AG04450 (cell line): ENCODE results near the gene TIMELESS. TPM values are rescaled to one million over a fixed set of nuclear protein-coding genes. Genes with fewer than 3 reads are reported as not detected.

Experiments used
- CTCF ChIA-PET: fragments of 300-600, 350-600 bp; formaldehyde crosslinking; extraction: SDS; loops from one replicate; lab custom pipeline; 2022; ENCODE audit warnings: antibody characterized with exemption, inconsistent platforms; lab: Charles Lee
- POLR2A ChIA-PET: fragments of 350-600 bp; formaldehyde crosslinking; extraction: SDS; loops from one replicate; lab custom pipeline; 2021; ENCODE audit warnings: antibody characterized with exemption, inconsistent platforms; lab: Yijun Ruan, JAX
- DNase-seq: peaks from one replicate; pipeline ENCODE4 v3.0.0-alpha.2; 2011; ENCODE audit warnings: low read depth, low spot score
- H3K27ac ChIP-seq: one replicate; pipeline ENCODE4 v1.5.1; 2012; ENCODE audit warnings: low read depth, low read length, control low read depth
- H3K27me3 ChIP-seq: one replicate; pipeline ENCODE4 v1.6.0; 2012; ENCODE audit warnings: low read length; ENCODE audit not compliant: control insufficient read depth, insufficient read depth
- H3K4me3 ChIP-seq: 2 replicates; pipeline ENCODE4 v1.5.1; 2011; ENCODE audit warnings: mild to moderate bottlenecking, low read depth, low read length, control low read depth
- H3K9me3 ChIP-seq: 2 replicates; pipeline ENCODE4 v1.5.1; 2012; ENCODE audit warnings: low read length; ENCODE audit not compliant: control insufficient read depth, insufficient read depth
- polyA plus RNA-seq: library from polyadenylated mRNA; depleted of rRNA; stranded (reverse); fragments of >200 nt; gene quantifications from 2 replicates; pipeline ENCODE4 v1.2.3, GENCODE V29; 2011
- TF ChIP-seq, protein P1 (sequence below): IDR thresholded peaks from 2 replicates; pipeline ENCODE4 v1.5.1; 2011; ENCODE audit warnings: low read depth, low read length, control low read depth, inconsistent platforms

Gene TIMELESS
- polyA plus RNA-seq, 1 experiment: 2.0 TPM

DNA sequence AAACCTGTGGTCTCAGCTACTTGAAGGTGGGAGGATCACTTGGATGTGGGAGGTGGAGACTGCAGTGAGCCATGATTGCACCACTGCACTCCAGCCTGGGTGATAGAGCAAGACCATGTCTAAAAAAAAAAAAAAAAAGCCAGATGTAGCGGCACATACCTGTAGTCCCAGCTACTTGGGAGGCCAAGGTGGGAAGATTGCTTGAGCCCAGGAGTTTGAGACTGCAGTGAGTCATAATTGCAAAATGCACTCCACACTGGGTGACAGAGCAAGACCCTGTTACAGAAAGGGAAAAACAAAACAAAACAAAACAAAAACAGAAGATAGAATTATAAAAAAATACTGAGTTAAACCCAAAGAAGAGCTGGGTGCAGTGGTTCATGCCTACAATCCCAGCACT lies 57.5 kb downstream of the TIMELESS start:
- CTCF ChIA-PET: no interaction called here
- no peak for DNase-seq
- Histone ChIP-seq H3K27me3 (no peaks in the 10 kb centered on the region), H3K27ac (no peak overlapping the region), H3K4me3 (no peak overlapping the region), H3K9me3 (peaks cover 4% of the 10 kb centered on the region)
- TF ChIP-seq, protein P1, sequence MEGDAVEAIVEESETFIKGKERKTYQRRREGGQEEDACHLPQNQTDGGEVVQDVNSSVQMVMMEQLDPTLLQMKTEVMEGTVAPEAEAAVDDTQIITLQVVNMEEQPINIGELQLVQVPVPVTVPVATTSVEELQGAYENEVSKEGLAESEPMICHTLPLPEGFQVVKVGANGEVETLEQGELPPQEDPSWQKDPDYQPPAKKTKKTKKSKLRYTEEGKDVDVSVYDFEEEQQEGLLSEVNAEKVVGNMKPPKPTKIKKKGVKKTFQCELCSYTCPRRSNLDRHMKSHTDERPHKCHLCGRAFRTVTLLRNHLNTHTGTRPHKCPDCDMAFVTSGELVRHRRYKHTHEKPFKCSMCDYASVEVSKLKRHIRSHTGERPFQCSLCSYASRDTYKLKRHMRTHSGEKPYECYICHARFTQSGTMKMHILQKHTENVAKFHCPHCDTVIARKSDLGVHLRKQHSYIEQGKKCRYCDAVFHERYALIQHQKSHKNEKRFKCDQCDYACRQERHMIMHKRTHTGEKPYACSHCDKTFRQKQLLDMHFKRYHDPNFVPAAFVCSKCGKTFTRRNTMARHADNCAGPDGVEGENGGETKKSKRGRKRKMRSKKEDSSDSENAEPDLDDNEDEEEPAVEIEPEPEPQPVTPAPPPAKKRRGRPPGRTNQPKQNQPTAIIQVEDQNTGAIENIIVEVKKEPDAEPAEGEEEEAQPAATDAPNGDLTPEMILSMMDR: no peak
- POLR2A ChIA-PET: no interaction called here

DNA sequence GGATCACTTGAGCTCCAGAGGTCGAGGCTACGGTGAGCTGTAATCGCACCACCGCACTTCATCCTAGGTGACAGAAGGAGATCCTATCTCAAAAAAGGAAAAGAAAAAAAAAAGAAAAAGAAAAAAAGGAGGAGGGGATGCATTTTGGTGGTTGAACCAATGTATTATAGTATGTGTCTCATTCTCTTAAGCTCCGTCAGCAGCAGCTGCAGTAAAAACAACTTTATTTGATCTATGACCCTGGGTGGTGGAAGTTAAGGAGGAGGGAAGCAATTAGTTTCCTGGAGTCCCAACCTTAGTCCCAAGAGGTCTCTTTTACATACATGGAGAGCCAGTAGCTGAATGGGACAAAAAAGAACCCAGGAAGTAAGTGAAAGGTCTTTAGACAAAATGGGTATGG lies 59.8 kb downstream of the TIMELESS start:
- Histone ChIP-seq H3K27me3 (no peaks in the 10 kb centered on the region), H3K9me3 (peaks cover 4% of the 10 kb centered on the region), H3K27ac (no peak overlapping the region), H3K4me3 (no peak overlapping the region)
- ChIA-PET POLR2A (interaction anchor here (1.4 kb wide), 1 partner anchor 30 kb away, joined by 9 read pairs; the partner anchor contains the start of gene STAT2), CTCF (no interaction called here)
- no peak for DNase-seq
- TF ChIP-seq, protein P1: no peak

DNA sequence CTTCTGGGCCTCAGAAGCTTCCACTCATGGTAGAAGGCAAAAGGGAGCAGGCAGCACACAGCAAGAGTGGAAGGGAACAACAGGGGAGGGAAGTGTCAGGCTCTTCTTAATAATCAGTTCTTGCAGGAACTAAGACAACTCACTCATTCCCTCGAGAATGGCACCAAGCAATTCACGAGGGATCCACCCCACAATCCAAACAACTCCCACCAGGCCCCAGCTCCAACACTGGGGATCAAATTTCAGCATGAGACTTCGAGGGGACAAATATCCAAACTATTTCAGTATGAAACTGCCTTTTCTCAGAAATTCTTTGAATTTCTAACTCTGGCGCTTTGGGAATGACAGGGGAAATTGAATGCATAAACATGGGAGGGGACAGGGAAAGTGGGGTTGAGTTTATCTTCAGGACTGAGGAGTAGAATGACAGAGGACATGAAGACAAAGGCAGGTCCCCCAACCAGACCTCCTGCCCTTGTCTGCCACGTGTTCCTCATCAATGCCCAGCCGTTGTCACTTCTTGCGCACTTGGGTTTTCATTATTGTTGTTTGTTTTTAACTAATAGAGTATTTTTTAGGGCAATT lies 62.0 kb downstream of the TIMELESS start:
- ChIA-PET CTCF (no interaction called here), POLR2A (no interaction called here)
- Histone ChIP-seq H3K27me3 (peaks cover 7% of the 10 kb centered on the region), H3K4me3 (no peak overlapping the region), H3K27ac (peak overlapping the region; percentile 2), H3K9me3 (peaks cover 4% of the 10 kb centered on the region; the same call in 1 of the 2 replicates)
- peak; percentile 16 for DNase-seq
- TF ChIP-seq, protein P1: no peak

DNA sequence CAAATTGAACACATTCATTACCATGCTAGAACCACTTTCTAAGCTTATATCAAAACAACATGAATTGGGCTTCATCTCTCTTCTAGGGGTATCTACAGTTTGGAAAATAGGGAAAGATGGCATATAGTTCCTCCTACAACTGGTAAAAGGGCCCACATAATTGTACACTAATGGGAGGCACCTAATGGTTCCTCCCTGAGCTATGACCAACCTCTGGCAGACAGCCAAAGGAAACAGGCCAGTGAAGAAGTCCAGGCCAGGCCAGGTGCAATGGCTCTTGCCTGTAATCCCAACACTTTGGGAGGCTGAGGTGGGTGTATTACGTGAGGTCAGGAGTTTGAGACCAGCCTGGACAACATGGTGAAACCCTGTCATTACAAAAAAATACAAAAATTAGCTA lies 63.4 kb downstream of the TIMELESS start:
- no peak for DNase-seq
- no peak overlapping the region for H3K4me3 ChIP-seq
- TF ChIP-seq, protein P1: no peak
- ChIA-PET CTCF (no interaction called here), POLR2A (no interaction called here)
- H3K27ac ChIP-seq: no peak overlapping the region
- no peaks in the 10 kb centered on the region for H3K9me3 ChIP-seq
- peaks cover 8% of the 10 kb centered on the region for H3K27me3 ChIP-seq

DNA sequence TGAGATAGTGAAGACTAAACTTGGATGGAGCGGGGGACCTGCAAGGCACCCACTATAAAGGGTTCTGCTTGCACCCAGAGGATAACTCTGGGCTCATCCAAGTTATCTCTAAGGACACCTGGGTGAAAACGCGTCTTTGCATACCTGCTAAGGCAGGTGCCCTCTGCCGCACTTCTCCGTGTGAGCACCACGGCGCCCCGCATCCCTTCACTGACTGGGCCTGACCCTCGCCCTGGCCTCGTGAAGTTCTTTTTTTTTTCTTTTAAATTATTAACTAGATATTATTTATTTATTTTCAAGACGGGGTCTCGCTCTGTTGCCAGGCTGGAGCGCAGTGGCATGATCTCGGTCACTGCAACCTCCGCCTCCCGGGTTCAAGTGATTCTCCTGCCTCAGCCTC lies 66.6 kb downstream of the TIMELESS start:
- TF ChIP-seq, protein P1: no peak
- Histone ChIP-seq H3K9me3 (no peaks in the 10 kb centered on the region), H3K4me3 (no peak overlapping the region), H3K27me3 (peaks cover 8% of the 10 kb centered on the region), H3K27ac (no peak overlapping the region)
- DNase-seq: no peak
- POLR2A ChIA-PET: interaction anchor here (0.9 kb wide), 1 partner anchor 22 kb away, joined by 3 read pairs; the partner anchor contains the start of gene STAT2
- CTCF ChIA-PET: no interaction called here
